ENCODE results near the gene RAB40C.

The RAB40C gene

GRCh38 chr16:555528-556473, 34.1 kb upstream of the RAB40C start:
- TF ChIP-seq POLR2A (IDR thresholded peaks at IDR 0.05; ENCODE audit: low read depth, low read length), result no peak
- FAIRE-seq, result no peak
- DNase-seq (ENCODE audit: insufficient read length, low spot score), result no peak

- FAIRE-seq (no peak), DNase-seq (ENCODE audit: insufficient read length, low spot score) (no peak)
Measured at GRCh38 chr16:556474-557173, 33.2 kb upstream of the RAB40C start.

GRCh38 chr16:557463-558297, 32.2 kb upstream of the RAB40C start:
- TF ChIP-seq POLR2A (IDR thresholded peaks at IDR 0.05; ENCODE audit: low read depth, low read length), result no peak
- DNase-seq (ENCODE audit: insufficient read length, low spot score) (no peak), FAIRE-seq (no peak)

More at GRCh38 chr16:556474-557173, 33.2 kb upstream of the RAB40C start:
- TF ChIP-seq POLR2A (IDR thresholded peaks at IDR 0.05; ENCODE audit: low read depth, low read length), result no peak

DNA sequence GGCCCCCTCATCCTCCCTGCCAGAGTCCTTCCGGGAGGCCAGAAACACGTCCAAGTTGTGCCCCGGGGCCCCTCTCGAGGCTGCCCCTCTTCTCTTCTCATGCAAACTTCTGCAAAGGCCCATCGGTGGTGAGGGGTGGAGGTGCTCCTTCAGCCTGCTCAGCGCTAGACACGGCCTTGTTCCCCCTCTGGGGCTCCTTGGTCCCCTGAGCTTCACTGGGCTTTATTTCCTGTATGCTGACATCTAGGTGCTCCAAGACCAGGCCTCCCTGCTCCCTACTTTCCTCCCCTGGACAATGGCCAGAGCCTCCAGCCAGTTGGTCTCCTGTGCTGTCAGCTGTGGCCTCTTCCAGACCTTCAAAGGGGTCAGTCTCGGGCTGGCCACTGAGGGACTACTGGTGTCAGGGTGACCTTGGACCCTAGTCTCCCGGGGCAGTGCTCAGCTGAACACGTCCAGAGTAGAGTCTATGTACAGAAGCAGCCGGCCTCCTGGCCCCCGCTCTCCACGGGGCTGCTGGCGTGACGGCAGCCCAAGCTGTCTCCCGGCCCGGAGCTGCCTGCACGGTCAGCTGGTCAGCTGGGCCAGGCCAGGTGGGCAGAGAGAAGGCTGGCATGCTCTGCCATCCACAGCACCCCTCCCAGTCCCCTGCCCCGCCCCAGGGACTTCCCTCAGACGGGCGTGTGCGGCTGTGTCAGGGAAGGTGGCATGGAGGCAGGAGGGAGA, 31.4 kb upstream of the RAB40C start:
- no peak for DNase-seq (ENCODE audit: insufficient read length, low spot score)
- TF ChIP-seq POLR2A (IDR thresholded peaks at IDR 0.05; ENCODE audit: low read depth, low read length), result no peak
- FAIRE-seq, result no peak

GRCh38 chr16:559021-559380, 30.9 kb upstream of the RAB40C start:
- no peak for FAIRE-seq
- no peak for TF ChIP-seq POLR2A (IDR thresholded peaks at IDR 0.05; ENCODE audit: low read depth, low read length)

DNA sequence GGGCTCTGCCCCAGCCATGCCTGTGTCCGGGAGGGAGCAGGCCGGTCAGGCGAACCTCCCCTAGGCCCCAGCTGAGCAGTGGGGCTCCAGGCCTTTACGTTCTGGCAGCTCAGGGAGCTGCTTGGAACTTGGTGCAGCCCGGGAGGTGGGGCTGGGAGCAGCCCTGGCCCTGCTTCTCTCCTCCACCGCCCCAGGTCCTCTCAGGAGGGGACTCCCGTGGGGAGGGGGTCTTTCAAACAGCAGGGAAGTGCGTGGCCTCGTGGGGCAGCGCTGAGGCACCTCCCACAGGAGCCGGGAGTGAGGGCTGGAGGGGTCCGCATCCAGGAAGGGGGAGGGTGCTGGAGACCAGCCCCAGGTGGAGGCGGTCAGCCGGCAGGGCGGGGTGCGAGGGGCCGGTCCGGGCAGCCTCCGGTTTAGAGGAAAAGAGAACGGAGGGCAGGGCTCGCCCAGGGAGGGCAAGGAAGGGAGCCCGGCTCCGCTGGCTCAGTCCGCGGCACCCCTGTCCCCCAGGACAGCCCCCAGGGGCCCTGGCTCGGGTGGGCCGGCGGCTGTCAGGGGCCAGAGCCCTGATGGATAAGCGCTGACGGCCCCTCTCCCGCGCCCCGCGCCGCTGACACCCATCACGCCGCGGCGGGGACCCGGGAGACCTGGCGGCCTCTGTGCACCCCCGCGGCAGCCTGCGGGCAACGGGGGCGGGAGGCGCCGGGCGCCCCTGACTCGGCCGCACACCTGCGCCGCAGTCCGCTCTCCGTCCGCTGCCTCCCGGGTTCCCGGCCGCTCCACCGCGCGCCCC, 30.3 kb upstream of the RAB40C start:
- DNase-seq (ENCODE audit: insufficient read length, low spot score), result no peak
- no peak for FAIRE-seq
- TF ChIP-seq POLR2A (IDR thresholded peaks at IDR 0.05; ENCODE audit: low read depth, low read length), result no peak

More at GRCh38 chr16:559021-559380, 30.9 kb upstream of the RAB40C start:
- DNase-seq (ENCODE audit: insufficient read length, low spot score), result no peak

- no peak for DNase-seq (ENCODE audit: insufficient read length, low spot score)
- FAIRE-seq, result no peak
- TF ChIP-seq POLR2A (IDR thresholded peaks at IDR 0.05; ENCODE audit: low read depth, low read length), result no peak
Measured at GRCh38 chr16:560204-560700, 29.6 kb upstream of the RAB40C start, which contains the start of gene PRR35. Gene PRR35, plus strand, starts transcription at chr16:560394. Its CDS starts 2,901 bp downstream, at chr16:563295.

GRCh38 chr16:560701-561412, 29.0 kb upstream of the RAB40C start:
- TF ChIP-seq POLR2A (IDR thresholded peaks at IDR 0.05; ENCODE audit: low read depth, low read length), result no peak
- FAIRE-seq (no peak), DNase-seq (ENCODE audit: insufficient read length, low spot score) (no peak)

DNA sequence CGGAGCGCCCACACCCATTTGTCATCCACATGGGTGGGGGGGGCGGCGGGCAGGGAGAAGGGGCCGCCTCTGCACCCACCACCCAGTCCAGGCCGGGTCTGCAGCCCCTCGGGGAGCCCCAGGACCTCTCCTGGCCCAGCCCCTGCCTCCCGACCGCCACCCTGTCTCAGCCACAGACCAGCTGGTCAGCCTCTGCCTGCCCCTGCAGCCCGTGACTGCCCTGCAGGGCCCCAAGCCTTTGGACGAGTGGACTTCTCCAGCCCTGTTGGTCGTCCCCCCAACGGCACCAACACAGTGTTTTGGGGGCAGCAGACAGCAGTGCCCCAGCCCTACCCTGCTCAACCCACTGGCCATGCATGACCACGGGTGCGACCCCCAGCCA, 28.5 kb upstream of the RAB40C start:
- FAIRE-seq, result no peak
- no peak for TF ChIP-seq POLR2A (IDR thresholded peaks at IDR 0.05; ENCODE audit: low read depth, low read length)
- no peak for DNase-seq (ENCODE audit: insufficient read length, low spot score)

GRCh38 chr16:561957-562938, 27.6 kb upstream of the RAB40C start:
- no peak for FAIRE-seq
- no peak for TF ChIP-seq POLR2A (IDR thresholded peaks at IDR 0.05; ENCODE audit: low read depth, low read length)
- no peak for DNase-seq (ENCODE audit: insufficient read length, low spot score)

All from H54 (cell line).